Right atrium auricular region (tissue), 2 donors: Measurements from ENCODE around the gene NTRK1. TPM values are rescaled to one million over a fixed set of nuclear protein-coding genes. Genes with fewer than 3 reads are reported as not detected.
A peak's percentile ranks its signal among the peaks of the same experiment; 100 is the strongest.

Experiments used
- DNase-seq: peaks from one replicate; pipeline ENCODE4 v3.0.0-alpha.2; 2019; ENCODE audit warnings: low spot score
- H3K27ac ChIP-seq, 2 donors: fragments of 200-600 bp; sonication (generic); 1 replicate in 1 of 2; 2 replicates in 1 of 2; pipeline ENCODE4 v1.5.1; 2016 to 2019
- H3K27me3 ChIP-seq, 2 donors: fragments of 200-600 bp; sonication (generic); one replicate each; pipeline versions ENCODE4 v1.5.1 to v1.6.0; 2017 to 2019
- H3K36me3 ChIP-seq: fragments of 200-600 bp; sonication (generic); one replicate; pipeline ENCODE4 v1.5.1; 2016
- H3K4me1 ChIP-seq, 2 donors: fragments of 200-600 bp; sonication (generic); one replicate each; pipeline versions ENCODE4 v1.5.1 to v1.6.0; 2017 to 2019
- H3K4me3 ChIP-seq, 2 donors: fragments of 200-600 bp; sonication (generic); 1 replicate in 1 of 2; 2 replicates in 1 of 2; pipeline ENCODE4 v1.5.1; 2017 to 2019; ENCODE audit warnings: mild to moderate bottlenecking in 1 of 2, moderate library complexity in 1 of 2
- H3K9me3 ChIP-seq, 2 donors: fragments of 200-600 bp; sonication (generic); one replicate each; pipeline ENCODE4 v1.5.1; 2019
- CTCF ChIP-seq, 2 donors: fragments of 200-600 bp; sonication (generic); IDR thresholded peaks; one replicate each; pipeline ENCODE4 v1.5.1; 2019; ENCODE audit warnings: antibody characterized with exemption in 2 of 2
- total RNA-seq, 2 donors: library from RNA; depleted of rRNA; stranded (reverse); fragments of >200 nt; gene quantifications; one replicate each; pipeline ENCODE4 v1.1.0, GENCODE V29; 2016

NTRK1 gene
- total RNA-seq, 2 donors from 2014 or later, result 0.43 to 1.7 TPM

GRCh38 chr1:156910309-156910782 lies 49.7 kb downstream of the NTRK1 start:
- DNase-seq, result no peak
- TF ChIP-seq CTCF (IDR thresholded peaks at IDR 0.05), result peak; percentile 68 to 89
- Histone ChIP-seq H3K27me3 (no peaks in the 10 kb centered on the region), H3K36me3 (peaks cover 32% of the 10 kb centered on the region), H3K4me1 (peaks cover 0 to 16% of the 10 kb centered on the region in 2 donors), H3K4me3 (no peak overlapping the region), H3K9me3 (no peaks in the 10 kb centered on the region), H3K27ac (no peak overlapping the region)

- Histone ChIP-seq H3K27ac (no peak overlapping the region), H3K4me1 (peaks cover 0 to 16% of the 10 kb centered on the region in 2 donors), H3K27me3 (no peaks in the 10 kb centered on the region), H3K9me3 (no peaks in the 10 kb centered on the region), H3K4me3 (no peak overlapping the region), H3K36me3 (peaks cover 35% of the 10 kb centered on the region)
- no peak for DNase-seq
- TF ChIP-seq CTCF (IDR thresholded peaks at IDR 0.05), result no peak
Observed at GRCh38 chr1:156911577-156912298, 51.1 kb downstream of the NTRK1 start.

GRCh38 chr1:156912310-156912709 lies 51.6 kb downstream of the NTRK1 start:
- Histone ChIP-seq H3K9me3 (no peaks in the 10 kb centered on the region), H3K4me3 (no peak overlapping the region), H3K36me3 (peaks cover 35% of the 10 kb centered on the region), H3K27ac (no peak overlapping the region), H3K27me3 (no peaks in the 10 kb centered on the region), H3K4me1 (peaks cover 0 to 15% of the 10 kb centered on the region in 2 donors)
- no peak for TF ChIP-seq CTCF (IDR thresholded peaks at IDR 0.05)
- no peak for DNase-seq

- Histone ChIP-seq H3K9me3 (peaks cover 0 to 3% of the 10 kb centered on the region in 2 donors), H3K27me3 (no peaks in the 10 kb centered on the region), H3K4me3 (no peak overlapping the region), H3K36me3 (peaks cover 35% of the 10 kb centered on the region), H3K27ac (no peak overlapping the region), H3K4me1 (peaks cover 0 to 7% of the 10 kb centered on the region in 2 donors)
- no peak for DNase-seq
- no peak for TF ChIP-seq CTCF (IDR thresholded peaks at IDR 0.05)
Observed at GRCh38 chr1:156912861-156913808, 52.5 kb downstream of the NTRK1 start.

- no peak for DNase-seq
- H3K9me3 ChIP-seq, result peaks cover 0 to 6% of the 10 kb centered on the region in 2 donors
Observed at GRCh38 chr1:156913809-156914387, 53.2 kb downstream of the NTRK1 start.

More at GRCh38 chr1:156913809-156914387, 53.2 kb downstream of the NTRK1 start:
- no peak for TF ChIP-seq CTCF (IDR thresholded peaks at IDR 0.05)
- Histone ChIP-seq H3K27me3 (no peaks in the 10 kb centered on the region), H3K4me1 (no peaks in the 10 kb centered on the region), H3K4me3 (no peak overlapping the region), H3K27ac (no peak overlapping the region), H3K36me3 (peaks cover 35% of the 10 kb centered on the region)
